Thoracic aorta (tissue), 2 donors: ENCODE data around the gene MRPL54. TPM values are rescaled to one million over a fixed set of nuclear protein-coding genes. Genes with fewer than 3 reads are reported as not detected.

Experiments
- ATAC-seq: fragments of 150-250 bp; one replicate; pipeline ENCODE4 v1.8.0; 2017; ENCODE audit warnings: low read depth; ENCODE audit not compliant: insufficient number of reproducible peaks, low FRiP score
- DNase-seq: peaks from one replicate; pipeline ENCODE4 v3.0.0-alpha.2; 2020; ENCODE audit warnings: low spot score
- H3K27ac ChIP-seq, 2 donors: fragments of 200-600 bp; sonication (generic); 1 replicate in 1 of 2; 2 replicates in 1 of 2; pipeline ENCODE4 v1.5.1; 2016; ENCODE audit warnings: mild to moderate bottlenecking in 2 of 2, moderate library complexity in 2 of 2
- H3K27me3 ChIP-seq: fragments of 200-600 bp; sonication (generic); replicated peaks from 2 replicates; pipeline ENCODE4 v1.6.0; 2016; ENCODE audit warnings: mild to moderate bottlenecking; ENCODE audit not compliant: insufficient read depth
- H3K36me3 ChIP-seq: fragments of 200-600 bp; sonication (generic); one replicate; pipeline ENCODE4 v1.5.1; 2016
- H3K4me1 ChIP-seq, 2 donors: fragments of 200-600 bp; sonication (generic); 1 replicate in 1 of 2; 2 replicates in 1 of 2; pipeline versions ENCODE4 v1.5.1 to v1.6.0; 2016; ENCODE audit warnings: low read depth in 2 of 2, mild to moderate bottlenecking in 1 of 2; ENCODE audit not compliant: control insufficient read depth in 1 of 2
- H3K4me3 ChIP-seq: fragments of 200-600 bp; sonication (generic); 2 replicates; pipeline ENCODE4 v1.5.1; 2016; ENCODE audit warnings: mild to moderate bottlenecking
- H3K9me3 ChIP-seq: fragments of 200-600 bp; sonication (generic); 2 replicates; pipeline ENCODE4 v1.5.1; 2016
- CTCF ChIP-seq: fragments of 200-600 bp; sonication (generic); IDR thresholded peaks from one replicate; pipeline ENCODE4 v1.5.1; 2019; ENCODE audit warnings: antibody characterized with exemption
- total RNA-seq, 2 donors: library from RNA; depleted of rRNA; stranded (reverse); fragments of >200 nt; gene quantifications; one replicate each; pipeline versions ENCODE4 v1.1.0 to v1.2.3, GENCODE V29; 2016

MRPL54 gene
- total RNA-seq, 2 donors from 2014 or later: 32.4 to 56.9 TPM

GRCh38 chr19:3766520-3766919 is 4.0 kb downstream of the MRPL54 start:
- TF ChIP-seq CTCF: no peak
- DNase-seq (no peak), ATAC-seq (no peak)
- H3K4me3 ChIP-seq: no peak overlapping the region
- H3K36me3 ChIP-seq: peaks cover 19% of the 10 kb centered on the region
- H3K27ac ChIP-seq: no peak overlapping the region
- no peaks in the 10 kb centered on the region for H3K27me3 ChIP-seq
- H3K4me1 ChIP-seq: peaks cover 3 to 12% of the 10 kb centered on the region in 2 donors
- no peaks in the 10 kb centered on the region for H3K9me3 ChIP-seq

- Histone ChIP-seq H3K4me1 (peaks cover 0 to 7% of the 10 kb centered on the region in 2 donors), H3K9me3 (no peaks in the 10 kb centered on the region)
Observed at GRCh38 chr19:3767050-3767449, 4.6 kb downstream of the MRPL54 start.

GRCh38 chr19:3768015-3768747 is 5.7 kb downstream of the MRPL54 start:
- Histone ChIP-seq H3K27me3 (no peaks in the 10 kb centered on the region), H3K4me1 (peaks cover 0 to 4% of the 10 kb centered on the region in 2 donors), H3K4me3 (no peak overlapping the region), H3K36me3 (peaks cover 19% of the 10 kb centered on the region), H3K9me3 (no peaks in the 10 kb centered on the region), H3K27ac (no peak overlapping the region)
- ATAC-seq (no peak), DNase-seq (no peak)
- TF ChIP-seq CTCF: no peak

More at GRCh38 chr19:3767050-3767449, 4.6 kb downstream of the MRPL54 start:
- Histone ChIP-seq H3K27me3 (no peaks in the 10 kb centered on the region), H3K36me3 (peaks cover 19% of the 10 kb centered on the region), H3K27ac (no peak overlapping the region), H3K4me3 (no peak overlapping the region)
- DNase-seq (no peak), ATAC-seq (no peak)
- no peak for TF ChIP-seq CTCF

GRCh38 chr19:3768748-3769099 is 6.2 kb downstream of the MRPL54 start:
- ATAC-seq: no peak
- peaks cover 19% of the 10 kb centered on the region for H3K36me3 ChIP-seq
- H3K4me1 ChIP-seq: no peaks in the 10 kb centered on the region
- no peak for DNase-seq
- no peak overlapping the region for H3K27ac ChIP-seq
- H3K4me3 ChIP-seq: no peak overlapping the region
- no peaks in the 10 kb centered on the region for H3K27me3 ChIP-seq
- H3K9me3 ChIP-seq: no peaks in the 10 kb centered on the region
- TF ChIP-seq CTCF: no peak

- H3K4me1 ChIP-seq: no peaks in the 10 kb centered on the region
- TF ChIP-seq CTCF: no peak
- H3K36me3 ChIP-seq: peaks cover 19% of the 10 kb centered on the region
- no peaks in the 10 kb centered on the region for H3K27me3 ChIP-seq
- H3K9me3 ChIP-seq: no peaks in the 10 kb centered on the region
- no peak overlapping the region for H3K27ac ChIP-seq
- ATAC-seq (no peak), DNase-seq (no peak)
- no peak overlapping the region for H3K4me3 ChIP-seq
Observed at GRCh38 chr19:3769494-3769893, 7.0 kb downstream of the MRPL54 start.
